Activated CD4-positive, alpha-beta T cell treated with anti-CD3 and anti-CD28 coated beads for 36 hours (primary cell): ENCODE measurements around the gene ARHGEF4. TPM values are rescaled to one million over a fixed set of nuclear protein-coding genes. Genes with fewer than 3 reads are reported as not detected.

Experiments
- ATAC-seq: fragments of 200-7000 bp; cut with Tn5 transposase; one replicate; pipeline ENCODE4 v1.10.0; 2021; ENCODE audit warnings: mild to moderate bottlenecking, moderate library complexity
- CTCF ChIA-PET: fragments of 350-600 bp; sonication (Branson Sonifier 250); formaldehyde crosslinking; loops from one replicate; lab custom pipeline; 2021; ENCODE audit warnings: antibody characterized with exemption; lab: Charles Lee
- POLR2A ChIA-PET: fragments of 350-600 bp; sonication (Branson Sonifier 250); formaldehyde crosslinking; loops from one replicate; lab custom pipeline; 2021; ENCODE audit warnings: antibody characterized with exemption, inconsistent platforms; lab: Charles Lee
- DNase-seq: peaks from one replicate; pipeline ENCODE4 v3.0.0-alpha.2; 2020
- H3K27ac Mint-ChIP-seq: one replicate; pipeline ENCODE4 v1.8.0; 2021; ENCODE audit warnings: mixed read lengths
- H3K27me3 Mint-ChIP-seq: one replicate; pipeline ENCODE4 v1.8.0; 2021; ENCODE audit warnings: mixed read lengths
- H3K36me3 Mint-ChIP-seq: one replicate; pipeline ENCODE4 v1.8.0; 2021; ENCODE audit warnings: low read depth, mixed read lengths
- H3K4me1 Mint-ChIP-seq: one replicate; pipeline ENCODE4 v1.8.0; 2021; ENCODE audit warnings: mixed read lengths
- H3K4me3 Mint-ChIP-seq: one replicate; pipeline ENCODE4 v1.8.0; 2021; ENCODE audit warnings: mild to moderate bottlenecking, moderate library complexity, mixed read lengths
- H3K9me3 Mint-ChIP-seq: one replicate; pipeline ENCODE4 v1.8.0; 2021; ENCODE audit warnings: low read depth, mixed read lengths
- intact Hi-C, 2 experiments: fragments of 100-400 bp; cut with DNase I in 1 of 2; cut with micrococcal nuclease in 1 of 2; formaldehyde crosslinking; loops; one replicate each; pipeline versions ENCODE4 v1.14.2 to v1.15.1; 2022 to 2024; cut with DNase I, micrococcal nuclease
- total RNA-seq, 2 experiments: library from RNA; stranded (reverse); gene quantifications; one replicate each; pipeline ENCODE4 v1.2.3, GENCODE V29; 2021

Gene ARHGEF4
- total RNA-seq, 2 experiments from 2014 or later, result 1.2 to 1.9 TPM

DNA sequence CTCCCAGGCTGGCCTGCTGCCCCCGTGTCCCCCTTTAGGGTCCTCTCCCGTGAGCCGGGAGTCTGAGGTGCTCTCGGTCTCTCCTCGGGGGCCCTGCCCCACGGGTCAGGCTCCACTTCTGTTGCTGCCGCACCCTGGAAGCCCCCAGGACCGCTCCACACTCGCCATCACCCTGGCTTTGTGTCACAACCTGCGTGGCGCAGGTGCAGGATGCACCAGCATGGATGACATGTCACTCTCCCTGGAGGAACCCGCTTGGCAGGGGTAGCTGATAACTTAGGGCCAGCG is 10.8 kb upstream of the ARHGEF4 start:
- H3K4me3 Mint-ChIP-seq, result no peak overlapping the region
- CTCF ChIA-PET, result interaction anchor here (1.8 kb wide), 2 partner anchors 28 to 54 kb away, joined by 4 to 15 read pairs; no protein-coding TSS in a partner anchor
- H3K27ac Mint-ChIP-seq, result no peak overlapping the region
- intact Hi-C loops, result loop anchor here in 1 of 2 experiments (2.0 to 10.0 kb wide), 3 partner anchors 455 to 645 kb away; partner anchors contain the start of genes IMP4 and SMPD4
- H3K36me3 Mint-ChIP-seq, result no peaks in the 10 kb centered on the region
- DNase-seq (no peak), ATAC-seq (no peak)
- H3K27me3 Mint-ChIP-seq, result peaks cover 2% of the 10 kb centered on the region
- POLR2A ChIA-PET, result no interaction called here
- no peaks in the 10 kb centered on the region for H3K9me3 Mint-ChIP-seq
- H3K4me1 Mint-ChIP-seq, result peaks cover 20% of the 10 kb centered on the region

DNA sequence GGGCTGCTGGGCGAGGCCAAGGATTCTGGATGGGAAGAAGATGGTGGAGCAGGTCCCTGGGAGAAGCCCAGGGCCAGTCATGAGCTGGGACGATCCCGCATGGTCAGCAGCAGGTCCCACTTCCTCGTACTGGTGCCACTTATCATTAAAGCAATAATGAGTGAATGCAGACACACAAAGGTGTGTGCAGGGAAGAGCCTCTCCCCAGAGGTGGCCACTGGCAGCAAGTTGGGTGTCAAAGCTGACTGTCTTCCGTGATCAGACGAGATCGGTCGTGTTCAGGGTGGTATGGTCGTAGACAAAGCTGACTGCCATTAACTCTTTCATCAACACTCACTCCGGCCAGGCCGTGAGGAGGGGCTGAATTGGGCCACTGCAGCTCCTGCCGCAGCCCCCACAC is 10.3 kb upstream of the ARHGEF4 start:
- Mint-ChIP-seq H3K36me3 (no peaks in the 10 kb centered on the region), H3K27me3 (peaks cover 2% of the 10 kb centered on the region), H3K4me3 (no peak overlapping the region), H3K9me3 (no peaks in the 10 kb centered on the region), H3K4me1 (peaks cover 20% of the 10 kb centered on the region), H3K27ac (no peak overlapping the region)
- ATAC-seq (no peak), DNase-seq (no peak)
- ChIA-PET CTCF (no interaction called here), POLR2A (no interaction called here)
- intact Hi-C loops, result loop anchor here in 1 of 2 experiments (10.0 kb wide), 1 partner anchor 482 kb away; the partner anchor contains the start of gene IMP4

DNA sequence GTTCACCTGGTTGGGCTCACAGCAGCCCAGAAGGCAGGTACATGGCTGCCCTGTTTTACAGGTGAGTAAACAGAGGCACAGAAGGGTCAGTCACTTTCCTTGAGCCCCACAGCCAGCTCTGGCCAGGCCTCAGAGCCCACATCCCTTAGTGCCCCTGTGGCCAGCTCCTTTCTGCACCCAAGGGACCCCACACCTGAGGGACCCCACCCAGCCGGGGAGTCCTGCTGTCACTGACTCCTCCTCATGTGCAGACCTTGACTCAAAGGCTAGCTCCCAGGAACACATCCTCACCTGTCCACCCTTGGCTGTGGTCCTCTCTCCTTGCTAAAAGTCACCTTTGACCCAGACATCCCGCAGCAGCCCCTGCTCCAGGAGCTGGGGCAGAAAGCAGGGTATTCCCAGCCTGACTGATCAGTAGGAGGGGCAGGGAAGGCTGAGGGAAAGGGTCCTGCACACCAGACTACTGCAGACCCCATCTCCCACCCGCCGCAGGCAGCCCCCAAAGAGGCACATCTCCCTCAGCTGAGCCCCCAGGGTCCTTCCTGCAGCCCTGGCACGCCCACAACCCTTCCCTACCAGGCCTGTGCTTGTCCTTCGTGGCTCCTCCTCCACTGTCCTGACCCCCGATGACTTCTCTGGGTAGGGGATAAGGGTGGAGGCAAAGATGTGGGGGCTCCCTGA is 9.8 kb upstream of the ARHGEF4 start:
- no peak for ATAC-seq
- Mint-ChIP-seq H3K4me1 (peaks cover 20% of the 10 kb centered on the region), H3K9me3 (no peaks in the 10 kb centered on the region), H3K27me3 (peaks cover 2% of the 10 kb centered on the region), H3K4me3 (no peak overlapping the region), H3K27ac (no peak overlapping the region), H3K36me3 (no peaks in the 10 kb centered on the region)
- intact Hi-C loops, result loop anchor here in 1 of 2 experiments (10.0 kb wide), 1 partner anchor 482 kb away; the partner anchor contains the start of gene IMP4
- DNase-seq, result no peak
- ChIA-PET CTCF (no interaction called here), POLR2A (no interaction called here)

DNA sequence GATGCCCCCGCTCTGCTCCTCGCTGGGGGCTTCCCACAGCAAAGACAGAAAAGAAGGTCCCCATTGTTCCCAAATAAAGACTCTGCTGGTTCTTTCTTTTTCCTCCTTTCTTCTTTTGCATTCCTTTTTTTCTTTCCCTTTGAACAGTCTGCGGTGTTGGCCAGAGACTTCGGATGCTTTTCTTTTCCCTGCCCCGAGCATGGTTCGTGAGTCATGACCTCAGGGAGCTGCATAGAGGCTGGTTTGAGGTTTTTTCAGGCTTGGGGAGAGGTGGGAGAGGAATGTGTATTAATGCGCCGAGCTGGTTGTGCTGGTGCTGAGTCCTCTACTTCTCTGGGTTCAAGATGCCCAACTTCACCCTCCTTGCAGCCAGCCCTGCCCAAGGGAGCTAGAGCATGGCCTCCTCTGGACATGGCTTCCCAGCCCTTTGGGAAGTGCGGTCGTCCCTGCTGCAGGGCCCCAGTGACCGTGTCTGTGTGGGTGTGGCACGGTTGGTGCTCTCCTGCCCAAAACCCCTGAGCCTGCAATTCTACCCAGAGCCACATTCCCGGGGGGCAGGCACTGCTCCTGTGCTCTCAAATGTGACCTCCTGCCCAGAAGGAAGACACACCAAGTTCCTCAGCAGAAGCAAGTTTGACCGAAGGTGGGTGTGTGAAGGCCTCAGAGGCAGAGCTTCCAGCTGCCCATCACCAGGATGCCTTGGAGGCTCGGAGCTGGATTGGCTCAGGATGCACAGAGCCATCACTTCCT is 9.0 kb upstream of the ARHGEF4 start:
- Mint-ChIP-seq H3K36me3 (no peaks in the 10 kb centered on the region), H3K27ac (no peak overlapping the region), H3K9me3 (no peaks in the 10 kb centered on the region), H3K27me3 (peaks cover 7% of the 10 kb centered on the region), H3K4me3 (no peak overlapping the region), H3K4me1 (peaks cover 20% of the 10 kb centered on the region)
- ATAC-seq (no peak), DNase-seq (no peak)
- ChIA-PET CTCF (no interaction called here), POLR2A (no interaction called here)
- intact Hi-C loops, result loop anchor here in 1 of 2 experiments (10.0 kb wide), 1 partner anchor 483 kb away; the partner anchor contains the start of gene IMP4

DNA sequence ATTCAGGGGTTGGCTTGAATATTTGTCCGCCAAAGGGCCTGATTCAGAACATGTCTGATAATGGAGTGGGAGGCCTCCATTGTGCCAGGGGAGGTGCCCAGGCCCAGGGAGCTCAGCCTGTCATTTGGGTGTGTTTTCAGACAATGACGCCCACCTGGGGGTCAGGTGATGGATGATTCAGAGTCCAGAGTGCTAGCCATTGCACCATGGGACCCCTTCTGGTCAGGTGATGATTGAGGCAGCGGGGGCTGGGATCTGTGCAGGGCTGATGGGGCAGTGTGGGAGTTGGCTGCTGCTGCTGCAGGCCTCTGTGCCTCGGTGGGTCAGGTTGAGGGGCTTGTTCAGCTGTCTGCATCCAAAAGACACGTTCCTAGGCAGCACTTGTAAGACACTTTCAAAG is 8.3 kb upstream of the ARHGEF4 start:
- ChIA-PET CTCF (interaction anchor here (0.7 kb wide), 1 partner anchor 31 kb away, joined by 3 read pairs; no protein-coding TSS in a partner anchor), POLR2A (no interaction called here)
- Mint-ChIP-seq H3K36me3 (no peaks in the 10 kb centered on the region), H3K27me3 (peaks cover 10% of the 10 kb centered on the region), H3K4me3 (no peak overlapping the region), H3K9me3 (no peaks in the 10 kb centered on the region), H3K27ac (no peak overlapping the region), H3K4me1 (peaks cover 20% of the 10 kb centered on the region)
- no peak for DNase-seq
- intact Hi-C loops, result loop anchor here in 1 of 2 experiments (10.0 kb wide), 1 partner anchor 484 kb away; the partner anchor contains the start of gene IMP4
- ATAC-seq, result no peak

DNA sequence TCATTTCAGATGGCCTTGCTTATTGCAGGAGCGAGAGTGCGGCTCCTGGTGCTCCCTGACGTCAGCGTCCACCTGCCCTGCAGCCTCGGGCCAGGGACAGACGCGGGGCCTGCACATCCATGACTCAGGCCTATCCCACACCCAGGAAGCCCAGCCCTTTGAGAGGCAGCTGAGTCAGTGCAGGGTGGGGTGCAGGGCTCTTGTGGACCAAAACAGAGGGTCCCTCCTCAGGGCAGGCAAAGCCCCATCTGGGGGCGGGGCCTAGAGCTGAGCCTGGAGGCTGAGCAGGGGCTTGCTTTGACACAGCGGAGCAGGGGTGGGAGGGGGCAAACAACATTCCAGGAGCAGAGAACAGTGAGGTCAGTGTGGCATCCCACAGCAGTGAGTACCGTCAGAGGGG is 7.7 kb upstream of the ARHGEF4 start:
- H3K9me3 Mint-ChIP-seq, result no peaks in the 10 kb centered on the region
- no peaks in the 10 kb centered on the region for H3K36me3 Mint-ChIP-seq
- DNase-seq (no peak), ATAC-seq (no peak)
- ChIA-PET POLR2A (no interaction called here), CTCF (interaction anchor here (0.7 kb wide), 1 partner anchor 32 kb away, joined by 3 read pairs; no protein-coding TSS in a partner anchor)
- intact Hi-C loops, result loop anchor here in 1 of 2 experiments (10.0 kb wide), 1 partner anchor 484 kb away; the partner anchor contains the start of gene IMP4
- peaks cover 10% of the 10 kb centered on the region for H3K27me3 Mint-ChIP-seq
- no peak overlapping the region for H3K27ac Mint-ChIP-seq
- no peak overlapping the region for H3K4me3 Mint-ChIP-seq
- H3K4me1 Mint-ChIP-seq, result peaks cover 14% of the 10 kb centered on the region

DNA sequence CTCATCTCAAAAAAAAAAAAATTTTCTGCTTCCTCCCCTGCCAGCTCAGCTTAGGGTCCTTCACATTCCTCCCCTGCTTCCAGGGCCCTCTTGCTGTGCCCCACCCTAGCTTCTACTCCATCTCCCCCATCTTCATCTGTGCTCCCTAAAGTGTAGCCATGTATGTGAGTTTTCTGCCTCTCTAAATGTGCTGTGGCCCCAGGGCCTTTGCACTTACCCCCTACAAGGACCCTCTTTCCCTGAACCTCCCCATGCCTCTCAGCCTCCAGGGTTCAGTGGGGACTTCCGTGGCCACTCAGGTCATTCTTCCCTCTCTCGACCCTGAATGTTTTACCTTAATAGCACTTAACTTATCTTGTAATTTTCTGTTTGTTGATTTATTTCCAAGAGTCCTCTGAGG is 6.2 kb upstream of the ARHGEF4 start:
- no peak overlapping the region for H3K27ac Mint-ChIP-seq
- H3K36me3 Mint-ChIP-seq, result no peaks in the 10 kb centered on the region
- intact Hi-C loops, result no loop called here
- CTCF ChIA-PET, result no interaction called here
- H3K4me3 Mint-ChIP-seq, result no peak overlapping the region
- no peak for ATAC-seq
- no peaks in the 10 kb centered on the region for H3K9me3 Mint-ChIP-seq
- H3K4me1 Mint-ChIP-seq, result peaks cover under 1% of the 10 kb centered on the region
- DNase-seq, result no peak
- H3K27me3 Mint-ChIP-seq, result peaks cover 18% of the 10 kb centered on the region
- POLR2A ChIA-PET, result no interaction called here

DNA sequence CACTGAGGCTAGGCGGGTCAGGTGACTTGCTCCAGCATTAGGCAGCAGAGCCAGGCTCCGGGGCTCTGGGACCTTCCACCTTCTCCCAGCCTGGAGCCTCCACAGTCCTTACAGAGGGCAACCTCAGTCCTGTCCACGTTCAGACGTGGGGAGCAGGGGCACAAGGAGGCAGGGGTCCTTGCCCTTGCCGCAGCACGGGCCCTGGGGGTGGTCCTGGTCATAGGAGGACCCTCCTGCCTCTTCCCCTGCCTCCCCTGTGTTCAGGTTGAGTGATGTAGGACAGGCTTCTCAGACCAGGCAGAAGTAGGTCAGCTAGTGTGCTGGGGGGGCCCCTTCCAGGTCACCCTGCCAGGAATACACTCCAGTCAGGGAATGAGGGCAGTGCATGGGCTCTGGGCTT is 5.4 kb upstream of the ARHGEF4 start:
- ATAC-seq, result no peak

DNA sequence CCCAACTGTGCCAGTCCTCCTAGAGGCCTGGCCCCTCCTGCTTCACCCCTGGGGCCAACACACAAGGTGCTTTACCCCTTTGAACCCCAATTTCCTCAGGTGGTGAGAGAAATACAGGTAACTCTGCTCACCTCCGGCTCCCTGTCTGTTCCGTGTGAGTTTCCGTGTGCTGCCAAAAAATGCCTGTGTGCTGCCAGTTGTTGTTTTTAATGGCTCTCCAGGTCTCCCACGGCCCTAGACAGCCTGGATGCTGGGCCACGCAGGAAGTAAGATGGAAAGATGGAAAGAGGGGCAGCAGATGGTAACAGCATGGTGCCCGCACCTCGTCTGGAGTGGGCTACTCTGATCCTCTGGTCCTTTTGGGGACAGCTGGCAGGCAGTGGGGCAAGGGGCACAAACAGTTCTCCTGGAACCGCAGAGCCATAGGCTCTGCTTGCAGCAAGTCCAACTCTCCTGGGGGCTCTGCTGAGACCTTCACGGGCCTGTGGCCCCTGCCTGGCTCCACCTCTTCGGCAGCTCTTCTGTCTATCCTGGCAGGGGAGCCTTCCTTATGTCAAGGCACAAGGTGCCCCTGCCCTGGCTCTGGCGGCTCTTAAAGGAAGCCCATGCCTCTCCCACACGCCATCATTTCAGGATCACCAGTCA is 4.3 kb upstream of the ARHGEF4 start:
- no peaks in the 10 kb centered on the region for H3K4me1 Mint-ChIP-seq
- ATAC-seq (no peak), DNase-seq (no peak)
- H3K4me3 Mint-ChIP-seq, result no peak overlapping the region
- CTCF ChIA-PET, result interaction anchor here (0.5 kb wide), 1 partner anchor 461 kb away, joined by 3 read pairs; no protein-coding TSS in a partner anchor
- intact Hi-C loops, result no loop called here
- H3K36me3 Mint-ChIP-seq, result no peaks in the 10 kb centered on the region
- no peak overlapping the region for H3K27ac Mint-ChIP-seq
- peaks cover 24% of the 10 kb centered on the region for H3K27me3 Mint-ChIP-seq
- POLR2A ChIA-PET, result no interaction called here
- no peaks in the 10 kb centered on the region for H3K9me3 Mint-ChIP-seq

More for the DNA sequence above, 5.4 kb upstream of the ARHGEF4 start:
- no peaks in the 10 kb centered on the region for H3K36me3 Mint-ChIP-seq
- POLR2A ChIA-PET, result no interaction called here
- no peak for DNase-seq
- H3K4me1 Mint-ChIP-seq, result no peaks in the 10 kb centered on the region
- H3K27ac Mint-ChIP-seq, result no peak overlapping the region
- intact Hi-C loops, result no loop called here
- CTCF ChIA-PET, result no interaction called here
- H3K27me3 Mint-ChIP-seq, result peaks cover 22% of the 10 kb centered on the region
- no peaks in the 10 kb centered on the region for H3K9me3 Mint-ChIP-seq
- no peak overlapping the region for H3K4me3 Mint-ChIP-seq

DNA sequence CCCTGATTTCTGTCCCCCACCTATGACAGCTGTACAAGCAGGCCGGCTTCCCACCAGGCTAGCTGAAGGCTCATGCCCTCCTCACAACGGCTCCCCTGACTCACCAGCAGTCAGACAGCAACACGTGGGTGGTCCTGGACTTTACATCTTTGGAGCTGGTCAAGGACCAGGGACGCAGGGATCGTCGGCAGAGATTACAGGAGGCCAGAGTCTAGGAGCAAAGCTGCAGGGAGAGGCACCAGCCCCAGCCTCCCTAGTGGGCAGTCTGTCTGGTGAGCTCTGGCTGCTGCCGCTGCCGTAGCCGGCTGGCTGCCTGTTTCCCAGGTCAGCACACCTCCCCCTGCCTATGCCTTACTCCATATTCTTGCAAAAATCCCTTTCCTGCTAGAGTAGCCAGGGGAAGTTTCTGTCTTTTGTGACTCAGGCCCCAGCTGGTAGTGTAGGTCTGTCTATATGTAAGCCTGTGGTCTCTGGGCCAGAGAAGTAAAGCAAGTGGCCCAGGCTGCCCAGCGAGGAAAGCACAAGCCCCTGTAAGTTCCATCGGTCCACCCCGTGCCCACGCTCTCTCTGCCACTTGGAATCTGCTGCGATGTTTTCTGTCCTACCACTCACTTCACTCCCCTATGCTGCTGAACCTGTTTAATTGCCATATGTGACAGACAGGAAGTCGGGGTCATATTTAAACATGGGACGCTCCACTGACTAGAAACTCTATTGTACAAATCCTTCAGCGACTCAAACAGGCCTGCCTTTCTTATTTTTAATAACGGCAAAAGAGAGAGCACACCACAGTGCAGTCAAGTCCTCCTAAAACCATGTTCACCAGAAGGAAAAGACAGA is 2.4 kb upstream of the ARHGEF4 start:
- ChIA-PET POLR2A (no interaction called here), CTCF (interaction anchor here (1.1 kb wide), 1 partner anchor 37 kb away, joined by 3 read pairs; no protein-coding TSS in a partner anchor)
- DNase-seq (no peak), ATAC-seq (no peak)
- H3K4me1 Mint-ChIP-seq, result no peaks in the 10 kb centered on the region
- no peaks in the 10 kb centered on the region for H3K9me3 Mint-ChIP-seq
- H3K27me3 Mint-ChIP-seq, result peaks cover 37% of the 10 kb centered on the region
- intact Hi-C loops, result no loop called here
- no peak overlapping the region for H3K27ac Mint-ChIP-seq
- no peak overlapping the region for H3K4me3 Mint-ChIP-seq
- no peaks in the 10 kb centered on the region for H3K36me3 Mint-ChIP-seq
